Measurements from ENCODE around the gene SLC12A7.

- TF ChIP-seq CTCF (optimal IDR thresholded peaks at IDR 0.05 in 1 of 3, IDR thresholded peaks at IDR 0.05 in 1 of 3, conservative IDR thresholded peaks at IDR 0.05 in 1 of 3; ENCODE audit: extremely low read depth in 1 of 3, insufficient read depth in 2 of 3, low read length in 3 of 3) (no peak), EZH2 (IDR thresholded peaks at IDR 0.05; ENCODE audit: low read length) (no peak)
These were observed 51.3 kb downstream of the SLC12A7 start for GRCh38 chr5:1060535-1060981.

All from keratinocyte (primary cell).